B cell (primary cell): ENCODE data around the gene SEMA3E. TPM values are rescaled to one million over a fixed set of nuclear protein-coding genes. Genes with fewer than 3 reads are reported as not detected.

ENCODE experiments used
- ATAC-seq: fragments of 200-7000 bp; cut with Tn5 transposase; one replicate; pipeline ENCODE4 v1.10.0; 2021; ENCODE audit warnings: low read depth, mild to moderate bottlenecking, moderate number of reproducible peaks, moderate library complexity
- CTCF ChIA-PET: fragments of 350-600 bp; sonication (Branson Sonifier 250); formaldehyde crosslinking; loops from one replicate; lab custom pipeline; 2021; ENCODE audit warnings: antibody characterized with exemption, inconsistent platforms; lab: Charles Lee
- POLR2A ChIA-PET: fragments of 350-600 bp; sonication (Branson Sonifier 250); formaldehyde crosslinking; loops from one replicate; lab custom pipeline; 2021; ENCODE audit warnings: antibody characterized with exemption; lab: Charles Lee
- DNase-seq: peaks from one replicate; pipeline ENCODE4 v3.0.0; 2013
- H2AFZ ChIP-seq: 2 replicates; pipeline ENCODE4 v1.6.1; 2012; ENCODE audit warnings: mild to moderate bottlenecking, low read depth, low read length; ENCODE audit not compliant: insufficient read depth, poor library complexity, severe bottlenecking
- H3K27ac ChIP-seq, 2 donors: 1 replicate in 1 of 2; 2 replicates in 1 of 2; pipeline ENCODE4 v1.5.1; 2012 to 2013; ENCODE audit warnings: low read length in 2 of 2, mild to moderate bottlenecking in 2 of 2, moderate library complexity in 1 of 2
- H3K27me3 ChIP-seq, 4 experiments: fragments of 200-600 bp in 1 of 4; sonication (generic) in 1 of 4; replicated peaks in 1 of 4; 1 replicate in 2 of 4; 2 replicates in 2 of 4; pipeline versions ENCODE4 v1.6.1 to v1.7.0; 2013 to 2016; ENCODE audit warnings: low read length in 3 of 4, mild to moderate bottlenecking in 2 of 4, mixed read lengths in 1 of 4, moderate library complexity in 1 of 4; ENCODE audit not compliant: insufficient read depth in 4 of 4, control insufficient read depth in 3 of 4; ENCODE audit errors: control extremely low read depth in 1 of 4
- H3K36me3 ChIP-seq, 2 experiments: replicated peaks in 1 of 2; 1 replicate in 1 of 2; 2 replicates in 1 of 2; pipeline versions ENCODE4 v1.6.1 to v1.7.1; 2013; ENCODE audit warnings: low read length in 1 of 2; ENCODE audit not compliant: insufficient read depth in 2 of 2, control insufficient read depth in 1 of 2; ENCODE audit errors: control extremely low read depth in 1 of 2, extremely low read depth in 1 of 2
- H3K4me1 ChIP-seq, 2 donors: fragments of 200-600 bp in 1 of 2; sonication (generic) in 1 of 2; 1 replicate in 1 of 2; 2 replicates in 1 of 2; pipeline versions ENCODE4 v1.5.1 to v1.6.1; 2013 to 2017; ENCODE audit warnings: low read length in 2 of 2; ENCODE audit not compliant: control insufficient read depth in 2 of 2, insufficient read depth in 2 of 2
- H3K4me2 ChIP-seq: replicated peaks from 2 replicates; pipeline ENCODE3; 2012; ENCODE audit warnings: mild to moderate bottlenecking, low read depth, low read length; ENCODE audit not compliant: poor library complexity, severe bottlenecking
- H3K4me3 ChIP-seq, 5 experiments: fragments of 200-600 bp in 1 of 5; sonication (generic) in 1 of 5; 1 replicate in 3 of 5; 2 replicates in 2 of 5; pipeline versions ENCODE4 v1.5.1 to v1.7.0; 2011 to 2016; ENCODE audit warnings: low read length in 4 of 5, mild to moderate bottlenecking in 4 of 5, low read depth in 2 of 5, control low read depth in 1 of 5, moderate library complexity in 1 of 5; ENCODE audit not compliant: insufficient read depth in 1 of 5; ENCODE audit errors: control extremely low read depth in 1 of 5, extremely low read depth in 1 of 5
- H3K79me2 ChIP-seq: fragments of 200-600 bp; sonication (generic); one replicate; pipeline ENCODE4 v1.6.0; 2016; ENCODE audit warnings: low read length; ENCODE audit not compliant: control insufficient read depth, insufficient read depth
- H3K9ac ChIP-seq: fragments of 200-600 bp; sonication (generic); 2 replicates; pipeline ENCODE4 v1.6.1; 2017; ENCODE audit warnings: mild to moderate bottlenecking, low read length, moderate library complexity
- H3K9me3 ChIP-seq, 3 donors: one replicate each; pipeline versions ENCODE4 v1.6.1 to v1.7.1; 2013; ENCODE audit warnings: low read length in 2 of 3; ENCODE audit not compliant: control insufficient read depth in 2 of 3, insufficient read depth in 1 of 3; ENCODE audit errors: control extremely low read depth in 1 of 3
- H4K20me1 ChIP-seq: 2 replicates; pipeline ENCODE4 v1.6.0; 2012; ENCODE audit warnings: mild to moderate bottlenecking, low read length; ENCODE audit not compliant: insufficient read depth, control insufficient read depth, poor library complexity, severe bottlenecking
- H3K27ac Mint-ChIP-seq: one replicate; pipeline ENCODE4 v1.8.0; 2021; ENCODE audit warnings: mixed read lengths
- H3K27me3 Mint-ChIP-seq: one replicate; pipeline ENCODE4 v1.8.0; 2021; ENCODE audit warnings: mixed read lengths
- H3K4me1 Mint-ChIP-seq: one replicate; pipeline ENCODE4 v1.8.0; 2021; ENCODE audit warnings: mixed read lengths
- H3K4me3 Mint-ChIP-seq: one replicate; pipeline ENCODE4 v1.8.0; 2021; ENCODE audit warnings: mixed read lengths
- H3K9me3 Mint-ChIP-seq: one replicate; pipeline ENCODE4 v1.8.0; 2022; ENCODE audit warnings: mixed read lengths; ENCODE audit not compliant: insufficient read depth
- CTCF ChIP-seq: fragments of 200-600 bp; IDR thresholded peaks from one replicate; pipeline ENCODE4 v1.8.0; 2022; ENCODE audit warnings: antibody characterized with exemption, mild to moderate bottlenecking
- EZH2 ChIP-seq: IDR thresholded peaks from 2 replicates; pipeline ENCODE4 v1.6.1; 2012; ENCODE audit warnings: borderline replicate concordance, low read depth, mild to moderate bottlenecking, moderate library complexity, low read length; ENCODE audit not compliant: insufficient read depth, poor library complexity, severe bottlenecking
- WGBS: methylation state at CpG from one replicate; pipeline ENCODE4 v1.1.5; 2013; ENCODE audit warnings: missing lambda C conversion rate; ENCODE audit not compliant: insufficient coverage; 5-methylcytosine and 5-hydroxymethylcytosine counted together
- intact Hi-C: fragments of 100-400 bp; cut with micrococcal nuclease; formaldehyde crosslinking; loops from one replicate; pipeline ENCODE4 v1.10.0; 2022
- polyA plus RNA-seq: library from polyadenylated mRNA; depleted of rRNA; stranded (reverse); fragments of >200 nt; gene quantifications from 2 replicates; pipeline ENCODE4 v1.2.3, GENCODE V29; 2012
- total RNA-seq, 2 donors: library from RNA; stranded (reverse); fragments of 120-200 nt in 1 of 2; gene quantifications; 1 replicate in 1 of 2; 2 replicates in 1 of 2; pipeline versions ENCODE4 v1.2.3 to v1.2.4, GENCODE V29; 2013 to 2022

The SEMA3E gene
- total and polyA plus RNA-seq, 2 donors (not counting 1 experiment from before 2014, with no cell fraction given) = not detected

GRCh38 chr7:83588602-83589240 is 60.2 kb downstream of the SEMA3E start:
- no peaks in the 10 kb centered on the region for H3K27me3 Mint-ChIP-seq
- no peak overlapping the region for H3K27ac Mint-ChIP-seq
- Histone ChIP-seq H3K9me3 (no peaks in the 10 kb centered on the region), H3K4me1 (no peaks in the 10 kb centered on the region), H3K4me2 (no peak overlapping the region), H3K27ac (no peak overlapping the region), H3K36me3 (no peaks in the 10 kb centered on the region), H3K79me2 (no peaks in the 10 kb centered on the region), H3K27me3 (no peaks in the 10 kb centered on the region), H4K20me1 (no peaks in the 10 kb centered on the region), H3K4me3 (no peak overlapping the region), H2AFZ (no peak overlapping the region), H3K9ac (no peak overlapping the region)
- H3K4me1 Mint-ChIP-seq = no peaks in the 10 kb centered on the region
- CTCF ChIA-PET = no interaction called here
- intact Hi-C loops = no loop called here
- no peaks in the 10 kb centered on the region for H3K9me3 Mint-ChIP-seq
- DNase-seq (no peak), ATAC-seq (no peak)
- H3K4me3 Mint-ChIP-seq = no peak overlapping the region
- POLR2A ChIA-PET = no interaction called here
- 100% methylated on average over 3 of the region's 4 CpGs for WGBS
- TF ChIP-seq CTCF (no peak), EZH2 (no peak)

- no peak overlapping the region for H3K4me3 Mint-ChIP-seq
- ATAC-seq = no peak
- H3K27me3 Mint-ChIP-seq = no peaks in the 10 kb centered on the region
- no peaks in the 10 kb centered on the region for H3K9me3 Mint-ChIP-seq
- H3K4me1 Mint-ChIP-seq = no peaks in the 10 kb centered on the region
- no peaks in the 10 kb centered on the region for H3K79me2 ChIP-seq
- ChIA-PET POLR2A (no interaction called here), CTCF (no interaction called here)
- WGBS = no CpG with 5 or more reads among the region's 1 CpG
- no peak for DNase-seq
- no peaks in the 10 kb centered on the region for H3K36me3 ChIP-seq
- H3K4me1 ChIP-seq = no peaks in the 10 kb centered on the region
- no peak overlapping the region for H3K27ac Mint-ChIP-seq
- no peaks in the 10 kb centered on the region for H4K20me1 ChIP-seq
- no peaks in the 10 kb centered on the region for H3K9me3 ChIP-seq
- intact Hi-C loops = no loop called here
- no peak overlapping the region for H3K27ac ChIP-seq
- no peak overlapping the region for H3K4me2 ChIP-seq
- H3K4me3 ChIP-seq = no peak overlapping the region
- H3K9ac ChIP-seq = no peak overlapping the region
- no peaks in the 10 kb centered on the region for H3K27me3 ChIP-seq
- no peak overlapping the region for H2AFZ ChIP-seq
- no peak for TF ChIP-seq CTCF
- no peak for TF ChIP-seq EZH2
Observed at GRCh38 chr7:83586281-83586680, 62.7 kb downstream of the SEMA3E start.
